ENCODE data around the gene ATP5MK. TPM values are rescaled to one million over a fixed set of nuclear protein-coding genes. Genes with fewer than 3 reads are reported as not detected.

The ATP5MK gene
- polyA plus RNA-seq, 1 donor (not counting 4 experiments of a cell fraction or from before 2014, with no cell fraction given) = 745 TPM

DNA sequence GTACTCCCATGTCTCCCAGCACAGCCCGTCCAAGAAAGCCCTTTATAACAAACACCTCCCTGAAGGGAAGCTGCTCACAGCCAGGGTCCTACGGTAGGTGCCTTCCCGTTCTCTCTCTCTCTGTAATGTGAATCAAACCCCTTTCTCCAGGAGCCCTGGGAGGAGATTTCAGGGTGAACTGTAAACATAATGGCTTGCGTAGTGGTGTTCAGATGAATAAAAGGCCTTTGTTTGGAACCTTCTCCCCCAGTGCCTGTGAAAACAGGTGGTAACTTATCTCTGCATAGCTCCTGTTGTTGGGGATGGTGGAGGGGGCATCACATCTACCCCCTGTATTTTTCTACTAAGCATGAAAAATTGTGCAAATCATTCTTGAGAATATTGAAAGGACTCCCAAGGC lies 43.5 kb upstream of the ATP5MK start:
- Histone ChIP-seq H3K27me3 (ENCODE audit: control insufficient read depth, extremely low read depth, insufficient read depth, low read length) (no peaks in the 10 kb centered on the region), H3K9me1 (ENCODE audit: control insufficient read depth, extremely low read depth, insufficient read depth, low read length) (no peaks in the 10 kb centered on the region), H3K4me2 (ENCODE audit: control insufficient read depth, extremely low read depth, insufficient read depth, low read depth, low read length) (no peak overlapping the region), H4K20me1 (ENCODE audit: control insufficient read depth, extremely low read depth, insufficient read depth, low read length) (no peaks in the 10 kb centered on the region), H3K4me1 (ENCODE audit: control insufficient read depth, extremely low read depth, insufficient read depth, low read length) (no peaks in the 10 kb centered on the region), H2AFZ (ENCODE audit: control insufficient read depth, low read length) (no peak overlapping the region), H3K36me3 (ENCODE audit: control insufficient read depth in 2 of 2, extremely low read depth in 1 of 2, insufficient read depth in 2 of 2, low read length in 2 of 2) (peaks cover 59 to 60% of the 10 kb centered on the region in 2 experiments), H3K9ac (ENCODE audit: control insufficient read depth, extremely low read depth, insufficient read depth, low read length) (no peak overlapping the region), H3K4me3 (ENCODE audit: control insufficient read depth in 2 of 3, extremely low read depth in 1 of 3, insufficient read depth in 2 of 3, low read depth in 1 of 3, low read length in 3 of 3) (no peak overlapping the region), H3K27ac (ENCODE audit: control insufficient read depth, insufficient read depth, low read length) (no peak overlapping the region), H3K9me3 (ENCODE audit: control insufficient read depth, low read depth, low read length) (no peaks in the 10 kb centered on the region), H3K79me2 (ENCODE audit: control insufficient read depth, insufficient read depth, low read length) (no peaks in the 10 kb centered on the region)
- no peak for DNase-seq (ENCODE audit: low read depth, low spot score)
- TF ChIP-seq, protein P1, sequence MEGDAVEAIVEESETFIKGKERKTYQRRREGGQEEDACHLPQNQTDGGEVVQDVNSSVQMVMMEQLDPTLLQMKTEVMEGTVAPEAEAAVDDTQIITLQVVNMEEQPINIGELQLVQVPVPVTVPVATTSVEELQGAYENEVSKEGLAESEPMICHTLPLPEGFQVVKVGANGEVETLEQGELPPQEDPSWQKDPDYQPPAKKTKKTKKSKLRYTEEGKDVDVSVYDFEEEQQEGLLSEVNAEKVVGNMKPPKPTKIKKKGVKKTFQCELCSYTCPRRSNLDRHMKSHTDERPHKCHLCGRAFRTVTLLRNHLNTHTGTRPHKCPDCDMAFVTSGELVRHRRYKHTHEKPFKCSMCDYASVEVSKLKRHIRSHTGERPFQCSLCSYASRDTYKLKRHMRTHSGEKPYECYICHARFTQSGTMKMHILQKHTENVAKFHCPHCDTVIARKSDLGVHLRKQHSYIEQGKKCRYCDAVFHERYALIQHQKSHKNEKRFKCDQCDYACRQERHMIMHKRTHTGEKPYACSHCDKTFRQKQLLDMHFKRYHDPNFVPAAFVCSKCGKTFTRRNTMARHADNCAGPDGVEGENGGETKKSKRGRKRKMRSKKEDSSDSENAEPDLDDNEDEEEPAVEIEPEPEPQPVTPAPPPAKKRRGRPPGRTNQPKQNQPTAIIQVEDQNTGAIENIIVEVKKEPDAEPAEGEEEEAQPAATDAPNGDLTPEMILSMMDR (optimal IDR thresholded peaks at IDR 0.05 in 1 of 3, IDR thresholded peaks at IDR 0.05 in 1 of 3, conservative IDR thresholded peaks at IDR 0.05 in 1 of 3; ENCODE audit: extremely low read depth in 1 of 3, insufficient read depth in 2 of 3, low read length in 3 of 3) = no peak
- dilution Hi-C loops (cut with MboI; ENCODE audit: extremely low pct_ligation_motif_present, low sequenced_read_pairs) = no loop called here
- no peak for FAIRE-seq

DNA sequence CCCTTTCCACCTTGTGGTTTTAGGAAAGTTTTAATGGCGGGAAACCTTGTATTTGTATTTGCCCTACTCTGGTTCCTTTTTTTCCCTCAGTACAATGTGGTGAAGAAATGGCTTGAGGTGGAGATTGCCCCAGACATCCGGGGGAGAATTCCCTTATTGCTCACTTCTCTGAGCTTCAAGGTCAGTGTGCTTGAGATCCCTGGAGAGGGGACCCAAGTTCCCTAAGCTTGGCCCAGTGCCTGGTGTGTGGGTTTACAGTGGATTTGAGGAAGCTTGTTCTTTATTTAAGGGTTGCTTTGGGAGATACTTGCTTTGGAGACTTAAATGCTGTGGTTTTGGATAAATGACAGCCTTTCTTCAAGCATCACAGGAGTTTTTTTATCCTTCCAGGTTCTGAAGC lies 37.6 kb upstream of the ATP5MK start:
- no peak overlapping the region for H3K4me3 ChIP-seq (ENCODE audit: control insufficient read depth in 2 of 3, extremely low read depth in 1 of 3, insufficient read depth in 2 of 3, low read depth in 1 of 3, low read length in 3 of 3)
- DNase-seq (ENCODE audit: low read depth, low spot score) = no peak
- H3K27ac ChIP-seq (ENCODE audit: control insufficient read depth, insufficient read depth, low read length) = no peak overlapping the region
- TF ChIP-seq, protein P1 (optimal IDR thresholded peaks at IDR 0.05 in 1 of 3, IDR thresholded peaks at IDR 0.05 in 1 of 3, conservative IDR thresholded peaks at IDR 0.05 in 1 of 3; ENCODE audit: extremely low read depth in 1 of 3, insufficient read depth in 2 of 3, low read length in 3 of 3) = no peak
- no peak for TF ChIP-seq EZH2 (IDR thresholded peaks at IDR 0.05; ENCODE audit: low read length)
- no peaks in the 10 kb centered on the region for H3K9me3 ChIP-seq (ENCODE audit: control insufficient read depth, low read depth, low read length)
- H3K9ac ChIP-seq (ENCODE audit: control insufficient read depth, extremely low read depth, insufficient read depth, low read length) = no peak overlapping the region
- no peaks in the 10 kb centered on the region for H3K4me1 ChIP-seq (ENCODE audit: control insufficient read depth, extremely low read depth, insufficient read depth, low read length)
- H3K9me1 ChIP-seq (ENCODE audit: control insufficient read depth, extremely low read depth, insufficient read depth, low read length) = no peaks in the 10 kb centered on the region
- dilution Hi-C loops (cut with MboI; ENCODE audit: extremely low pct_ligation_motif_present, low sequenced_read_pairs) = no loop called here
- no peak overlapping the region for H2AFZ ChIP-seq (ENCODE audit: control insufficient read depth, low read length)
- peaks cover 48 to 52% of the 10 kb centered on the region in 2 experiments for H3K36me3 ChIP-seq (ENCODE audit: control insufficient read depth in 2 of 2, extremely low read depth in 1 of 2, insufficient read depth in 2 of 2, low read length in 2 of 2)
- FAIRE-seq = no peak
- H3K4me2 ChIP-seq (ENCODE audit: control insufficient read depth, extremely low read depth, insufficient read depth, low read depth, low read length) = no peak overlapping the region
- no peaks in the 10 kb centered on the region for H4K20me1 ChIP-seq (ENCODE audit: control insufficient read depth, extremely low read depth, insufficient read depth, low read length)
- H3K27me3 ChIP-seq (ENCODE audit: control insufficient read depth, extremely low read depth, insufficient read depth, low read length) = no peaks in the 10 kb centered on the region
- H3K79me2 ChIP-seq (ENCODE audit: control insufficient read depth, insufficient read depth, low read length) = no peaks in the 10 kb centered on the region
